Esophagus muscularis mucosa (tissue), 3 donors: ENCODE data around the gene BRAT1.

Experiments
- CTCF ChIP-seq, 3 experiments: fragments of 200-600 bp in 2 of 3; fragments of 450-650 bp in 1 of 3; sonication (generic) in 2 of 3; IDR thresholded peaks; one replicate each; pipeline ENCODE4 v1.5.1; 2017 to 2019; ENCODE audit warnings: antibody characterized with exemption in 3 of 3, mild to moderate bottlenecking in 2 of 3, moderate library complexity in 1 of 3
- POLR2AphosphoS5 ChIP-seq, 2 donors: sonication (generic); formaldehyde crosslinking; IDR thresholded peaks; one replicate each; pipeline ENCODE4 v1.6.1; 2017; ENCODE audit warnings: antibody characterized with exemption in 2 of 2

DNA sequence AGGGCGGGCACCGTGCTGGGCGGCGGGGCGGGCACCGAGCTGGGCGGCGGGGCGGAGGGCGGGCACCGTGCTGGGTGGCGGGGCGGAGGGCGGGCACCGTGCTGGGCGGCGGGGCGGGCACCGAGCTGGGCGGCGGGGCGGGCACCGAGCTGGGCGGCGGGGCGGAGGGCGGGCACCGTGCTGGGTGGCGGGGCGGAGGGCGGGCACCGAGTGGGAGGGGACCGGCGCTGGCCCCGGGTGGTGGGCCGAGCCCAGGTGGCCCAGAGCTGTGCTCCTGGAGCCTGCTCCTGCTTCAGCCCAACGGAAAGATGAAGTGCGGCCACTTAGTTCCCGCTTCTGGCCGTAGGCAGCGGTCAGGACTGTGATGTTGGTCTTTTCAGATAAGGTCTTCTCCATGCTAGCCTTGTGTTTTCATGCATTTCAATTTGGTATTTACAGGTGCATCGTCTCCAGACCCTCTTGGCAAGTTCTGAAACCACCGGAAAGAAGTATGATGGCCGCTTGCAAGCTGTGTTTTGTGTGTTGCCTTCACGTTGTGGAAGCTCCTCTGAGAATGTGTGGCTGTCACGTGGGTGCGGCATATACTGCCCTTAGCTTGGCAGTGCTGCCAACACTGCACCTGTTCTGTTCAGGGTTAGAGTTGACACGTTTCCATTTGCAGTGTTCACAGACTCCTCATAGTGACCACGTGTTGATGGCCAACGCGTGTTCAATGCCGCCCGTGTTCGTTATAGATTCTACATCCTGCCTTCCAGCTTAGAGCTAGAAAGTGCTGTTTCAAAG lies 28.7 kb upstream of the BRAT1 start:
- no peak for TF ChIP-seq CTCF (IDR thresholded peaks at IDR 0.05)
- no peak for TF ChIP-seq POLR2AphosphoS5 (IDR thresholded peaks at IDR 0.05)
